ENCODE results near the gene IRGC.

IRGC gene

DNA sequence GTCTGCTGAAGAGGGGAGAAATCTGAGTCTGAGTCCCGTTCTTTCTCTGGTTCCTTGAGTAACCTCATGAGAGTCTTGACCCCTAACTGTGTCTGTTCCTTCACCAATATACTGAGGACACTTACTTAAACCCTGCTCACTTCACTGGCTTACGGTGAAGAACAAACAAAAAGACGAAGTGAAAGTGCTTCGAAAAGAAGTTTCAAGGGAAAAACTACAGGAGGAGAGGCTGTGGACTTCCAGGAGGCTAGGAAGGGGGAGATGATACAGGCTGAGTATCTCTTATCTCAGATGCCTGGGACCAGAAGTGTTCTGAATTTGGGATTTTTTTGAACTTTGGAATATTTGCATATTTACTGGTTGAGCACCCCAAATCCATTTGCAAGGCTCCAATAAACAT, 32.8 kb downstream of the IRGC start:
- no peaks in the 10 kb centered on the region for H3K9me3 ChIP-seq (ENCODE audit: low read length)
- peak overlapping the region; percentile 23 for H3K27ac ChIP-seq (ENCODE audit: low read depth, low read length, poor library complexity, severe bottlenecking)
- H3K27me3 ChIP-seq (ENCODE audit: insufficient read depth, low read length): no peaks in the 10 kb centered on the region
- no peaks in the 10 kb centered on the region for H3F3A ChIP-seq (ENCODE audit: insufficient read depth, low read length)
- H3K79me2 ChIP-seq (ENCODE audit: insufficient read depth, low read length): no peaks in the 10 kb centered on the region
- H4K20me1 ChIP-seq (ENCODE audit: insufficient read depth, low read length): no peaks in the 10 kb centered on the region
- TF ChIP-seq, protein P1, sequence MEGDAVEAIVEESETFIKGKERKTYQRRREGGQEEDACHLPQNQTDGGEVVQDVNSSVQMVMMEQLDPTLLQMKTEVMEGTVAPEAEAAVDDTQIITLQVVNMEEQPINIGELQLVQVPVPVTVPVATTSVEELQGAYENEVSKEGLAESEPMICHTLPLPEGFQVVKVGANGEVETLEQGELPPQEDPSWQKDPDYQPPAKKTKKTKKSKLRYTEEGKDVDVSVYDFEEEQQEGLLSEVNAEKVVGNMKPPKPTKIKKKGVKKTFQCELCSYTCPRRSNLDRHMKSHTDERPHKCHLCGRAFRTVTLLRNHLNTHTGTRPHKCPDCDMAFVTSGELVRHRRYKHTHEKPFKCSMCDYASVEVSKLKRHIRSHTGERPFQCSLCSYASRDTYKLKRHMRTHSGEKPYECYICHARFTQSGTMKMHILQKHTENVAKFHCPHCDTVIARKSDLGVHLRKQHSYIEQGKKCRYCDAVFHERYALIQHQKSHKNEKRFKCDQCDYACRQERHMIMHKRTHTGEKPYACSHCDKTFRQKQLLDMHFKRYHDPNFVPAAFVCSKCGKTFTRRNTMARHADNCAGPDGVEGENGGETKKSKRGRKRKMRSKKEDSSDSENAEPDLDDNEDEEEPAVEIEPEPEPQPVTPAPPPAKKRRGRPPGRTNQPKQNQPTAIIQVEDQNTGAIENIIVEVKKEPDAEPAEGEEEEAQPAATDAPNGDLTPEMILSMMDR (IDR thresholded peaks at IDR 0.05; ENCODE audit: low read length): no peak
- no peak for TF ChIP-seq EZH2 (IDR thresholded peaks at IDR 0.05; ENCODE audit: borderline replicate concordance, low read length)
- no peak overlapping the region for H3K4me3 ChIP-seq (ENCODE audit: low read depth, low read length, poor library complexity, severe bottlenecking)
- H3K9ac ChIP-seq (ENCODE audit: low read length): no peak overlapping the region; the same call in 1 of the 2 replicates
- no peaks in the 10 kb centered on the region for H3K9me2 ChIP-seq (ENCODE audit: low read depth, low read length)
- H2AFZ ChIP-seq (ENCODE audit: low read length): no peak overlapping the region
- H3K4me1 ChIP-seq (ENCODE audit: insufficient read depth, low read length, severe bottlenecking): peaks cover 26% of the 10 kb centered on the region
- no peak overlapping the region for H3K4me2 ChIP-seq (ENCODE audit: low read length)
- peaks cover 74% of the 10 kb centered on the region for H3K36me3 ChIP-seq (ENCODE audit: insufficient read depth, low read length)

DNA sequence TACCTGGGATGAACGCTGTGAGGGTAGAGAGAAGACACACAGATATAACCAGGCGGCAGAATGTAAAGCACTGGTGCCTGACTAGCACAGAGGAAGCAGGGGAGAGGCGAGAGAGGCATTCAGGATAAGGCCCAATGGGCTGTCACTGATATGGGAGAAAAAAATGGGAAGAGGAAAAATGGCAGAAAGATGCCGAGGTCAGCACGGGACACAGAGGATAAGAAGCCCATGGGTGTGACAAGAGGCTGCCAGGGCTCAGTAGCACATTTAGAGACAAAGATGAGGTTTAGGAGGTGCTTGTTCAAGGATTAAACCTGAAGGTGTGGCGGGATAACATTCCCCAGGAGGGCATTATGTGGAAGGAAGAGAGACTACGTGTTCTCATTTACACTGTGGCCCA, 33.3 kb downstream of the IRGC start:
- no peak overlapping the region for H3K4me3 ChIP-seq (ENCODE audit: low read depth, low read length, poor library complexity, severe bottlenecking)
- TF ChIP-seq EZH2 (IDR thresholded peaks at IDR 0.05; ENCODE audit: borderline replicate concordance, low read length): no peak
- TF ChIP-seq, protein P1 (IDR thresholded peaks at IDR 0.05; ENCODE audit: low read length): no peak
- no peaks in the 10 kb centered on the region for H4K20me1 ChIP-seq (ENCODE audit: insufficient read depth, low read length)
- H3K9ac ChIP-seq (ENCODE audit: low read length): no peak overlapping the region; the same call in 1 of the 2 replicates
- no peak overlapping the region for H3K27ac ChIP-seq (ENCODE audit: low read depth, low read length, poor library complexity, severe bottlenecking)
- H3F3A ChIP-seq (ENCODE audit: insufficient read depth, low read length): no peaks in the 10 kb centered on the region
- peaks cover 31% of the 10 kb centered on the region for H3K4me1 ChIP-seq (ENCODE audit: insufficient read depth, low read length, severe bottlenecking)
- H3K4me2 ChIP-seq (ENCODE audit: low read length): no peak overlapping the region
- peaks cover 69% of the 10 kb centered on the region for H3K36me3 ChIP-seq (ENCODE audit: insufficient read depth, low read length)
- no peak overlapping the region for H2AFZ ChIP-seq (ENCODE audit: low read length)
- H3K27me3 ChIP-seq (ENCODE audit: insufficient read depth, low read length): no peaks in the 10 kb centered on the region
- no peaks in the 10 kb centered on the region for H3K79me2 ChIP-seq (ENCODE audit: insufficient read depth, low read length)
- no peaks in the 10 kb centered on the region for H3K9me3 ChIP-seq (ENCODE audit: low read length)
- H3K9me2 ChIP-seq (ENCODE audit: low read depth, low read length): no peaks in the 10 kb centered on the region

DNA sequence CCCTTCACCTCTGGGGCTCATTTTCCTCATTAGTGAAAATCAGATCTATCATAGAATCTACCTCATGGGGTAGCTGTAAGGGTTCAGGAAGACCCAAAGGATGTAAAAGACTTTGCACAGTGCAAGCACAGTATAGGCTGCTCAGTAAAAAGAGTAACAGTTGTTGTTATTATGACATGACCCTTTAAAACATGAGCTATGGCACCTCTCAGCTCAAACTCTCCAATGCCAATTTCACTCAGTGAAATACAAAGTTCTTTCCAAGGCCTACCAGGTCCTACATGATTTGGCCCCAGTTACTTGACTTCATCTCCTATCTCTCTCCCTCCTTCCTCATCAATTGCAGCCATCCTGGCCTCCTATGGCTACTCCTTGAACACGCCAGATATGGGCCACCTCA, 34.0 kb downstream of the IRGC start:
- no peak overlapping the region for H3K27ac ChIP-seq (ENCODE audit: low read depth, low read length, poor library complexity, severe bottlenecking)
- no peak overlapping the region for H3K9ac ChIP-seq (ENCODE audit: low read length)
- no peak overlapping the region for H3K4me2 ChIP-seq (ENCODE audit: low read length)

More for the DNA sequence above, 34.0 kb downstream of the IRGC start:
- peaks cover 62% of the 10 kb centered on the region for H3K36me3 ChIP-seq (ENCODE audit: insufficient read depth, low read length)
- no peaks in the 10 kb centered on the region for H3K27me3 ChIP-seq (ENCODE audit: insufficient read depth, low read length)
- H3K79me2 ChIP-seq (ENCODE audit: insufficient read depth, low read length): no peaks in the 10 kb centered on the region
- no peaks in the 10 kb centered on the region for H3K9me2 ChIP-seq (ENCODE audit: low read depth, low read length)
- no peak overlapping the region for H3K4me3 ChIP-seq (ENCODE audit: low read depth, low read length, poor library complexity, severe bottlenecking)
- peaks cover 31% of the 10 kb centered on the region for H3K4me1 ChIP-seq (ENCODE audit: insufficient read depth, low read length, severe bottlenecking)
- H4K20me1 ChIP-seq (ENCODE audit: insufficient read depth, low read length): no peaks in the 10 kb centered on the region
- no peaks in the 10 kb centered on the region for H3F3A ChIP-seq (ENCODE audit: insufficient read depth, low read length)
- H2AFZ ChIP-seq (ENCODE audit: low read length): no peak overlapping the region
- no peak for TF ChIP-seq EZH2 (IDR thresholded peaks at IDR 0.05; ENCODE audit: borderline replicate concordance, low read length)
- TF ChIP-seq, protein P1 (IDR thresholded peaks at IDR 0.05; ENCODE audit: low read length): no peak
- no peaks in the 10 kb centered on the region for H3K9me3 ChIP-seq (ENCODE audit: low read length)

Data from OCI-LY1 (cell line).